GM12891 (cell line): Measurements from ENCODE around the gene MS4A6A.
A peak's percentile ranks its signal among the peaks of the same experiment; 100 is the strongest.
"Not testable (repeated sequence)": the region's sequence is repeated elsewhere in the genome, so short reads cannot be mapped to it uniquely, and the experiment has no call there.

Experiments
- DNase-seq: peaks from one replicate; pipeline ENCODE4 v3.0.0; 2011; ENCODE audit warnings: low spot score; ENCODE audit not compliant: insufficient read length
- FAIRE-seq: peaks from 2 replicates; lab custom pipeline; 2011; peaks lifted over from hg19 to GRCh38; lab: Jason Lieb, UNC
- PAX5 ChIP-seq: IDR thresholded peaks from 2 replicates; pipeline ENCODE4 v1.6.1; 2011; ENCODE audit warnings: low read length, moderate library complexity, mild to moderate bottlenecking; ENCODE audit not compliant: insufficient read depth, severe bottlenecking
- POLR2A ChIP-seq: IDR thresholded peaks from 2 replicates; pipeline ENCODE4 v1.6.1; 2011; ENCODE audit warnings: low read depth, low read length, control low read depth
- POLR2AphosphoS5 ChIP-seq: IDR thresholded peaks from 2 replicates; pipeline ENCODE4 v1.6.1; 2011; ENCODE audit warnings: low read depth, low read length, control low read depth
- POU2F2 ChIP-seq: IDR thresholded peaks from 2 replicates; pipeline ENCODE4 v1.6.1; 2011; ENCODE audit warnings: low read depth, mild to moderate bottlenecking, control low read depth, low read length, moderate library complexity
- SPI1 ChIP-seq: IDR thresholded peaks from 2 replicates; pipeline ENCODE4 v1.6.1; 2011; ENCODE audit warnings: low read depth, low read length, control low read depth
- TAF1 ChIP-seq: IDR thresholded peaks from 2 replicates; pipeline ENCODE4 v1.6.1; 2011; ENCODE audit warnings: low read depth, low read length, control low read depth

MS4A6A gene

DNA sequence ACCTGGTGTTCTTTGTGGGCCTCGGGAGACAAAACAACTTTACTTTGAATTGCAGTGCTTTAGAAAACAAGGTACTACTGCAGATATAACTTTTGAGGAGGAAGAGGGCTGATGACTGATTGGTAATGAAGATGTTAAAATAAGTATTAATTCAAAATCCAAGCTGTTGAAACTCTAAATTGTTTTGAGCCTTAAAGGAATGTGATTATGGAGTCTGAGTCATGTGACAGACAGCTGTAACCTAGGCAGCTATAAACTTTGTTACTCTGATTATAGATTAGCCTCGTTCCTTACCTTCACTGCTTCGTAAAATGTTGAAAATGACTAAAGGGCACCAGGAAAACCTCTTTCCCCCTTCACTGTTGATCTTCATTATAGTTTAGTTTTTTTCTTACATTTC is 51.0 kb downstream of the MS4A6A start:
- TF ChIP-seq POLR2AphosphoS5 (no peak), POU2F2 (no peak), TAF1 (no peak), PAX5 (no peak), SPI1 (no peak), POLR2A (no peak)
- FAIRE-seq (no peak), DNase-seq (no peak)

DNA sequence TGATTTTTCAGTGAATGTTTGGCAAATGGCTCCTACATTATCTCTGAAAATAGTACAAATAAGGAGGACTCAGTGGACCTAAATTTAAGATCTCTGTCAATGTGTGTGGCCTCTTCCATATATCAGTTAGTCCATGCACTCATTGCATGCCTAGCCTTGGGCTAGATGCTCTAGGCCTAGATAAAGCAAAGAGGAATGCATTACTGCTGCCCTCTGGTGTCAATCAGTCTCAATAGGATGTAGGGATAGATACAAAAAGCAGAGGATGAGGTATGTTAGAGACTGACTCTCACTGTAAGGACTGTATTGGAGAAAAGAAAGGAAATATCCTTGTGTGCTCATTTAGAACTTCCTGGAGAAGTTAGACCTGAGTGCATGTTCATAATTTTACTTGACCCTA is 52.4 kb downstream of the MS4A6A start:
- DNase-seq, result no peak
- TF ChIP-seq TAF1 (no peak), POLR2A (no peak), POU2F2 (no peak), PAX5 (no peak), POLR2AphosphoS5 (no peak), SPI1 (no peak)
- FAIRE-seq, result peak; percentile 81

DNA sequence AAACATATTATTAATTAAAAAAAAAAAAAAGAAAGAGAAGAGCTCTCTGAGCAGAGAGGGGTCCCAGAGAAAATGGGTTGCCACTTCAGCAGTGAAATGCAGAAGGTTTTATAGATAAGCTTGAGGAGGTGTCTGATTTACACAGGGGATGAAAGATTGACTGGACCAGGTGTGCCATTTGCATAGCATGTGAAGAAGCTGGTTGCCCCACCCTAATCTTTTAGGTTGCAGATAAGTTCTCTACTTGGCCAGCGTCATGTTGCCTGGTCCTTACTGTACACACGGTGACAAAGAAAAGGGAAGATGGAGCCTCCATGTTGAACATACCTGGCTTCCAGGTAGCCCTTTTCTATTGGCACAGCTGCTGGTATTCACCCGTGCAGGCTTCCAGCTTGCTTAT is 53.0 kb downstream of the MS4A6A start:
- FAIRE-seq, result no peak
- no peak for DNase-seq
- TF ChIP-seq SPI1 (no peak), POU2F2 (no peak), TAF1 (no peak), POLR2A (no peak), POLR2AphosphoS5 (no peak), PAX5 (no peak)

DNA sequence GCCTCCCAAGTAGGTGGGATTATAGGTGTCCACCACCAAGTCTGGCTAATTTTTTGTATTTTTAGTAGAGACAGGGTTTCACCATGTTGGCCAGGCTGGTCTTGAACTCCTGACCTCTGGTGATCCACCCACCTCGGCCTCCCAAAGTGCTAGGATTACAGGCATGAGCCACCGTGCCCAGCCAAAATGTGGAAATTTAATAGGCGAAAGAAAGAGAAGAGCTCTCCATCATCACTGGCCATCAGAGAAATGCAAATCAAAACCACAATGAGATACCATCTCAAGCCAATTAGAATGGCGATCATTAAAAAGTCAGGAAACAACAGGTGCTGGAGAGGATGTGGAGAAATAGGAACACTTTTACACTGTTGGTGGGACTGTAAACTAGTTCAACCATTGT is 54.0 kb downstream of the MS4A6A start:
- FAIRE-seq, DNase-seq: not testable (repeated sequence)

DNA sequence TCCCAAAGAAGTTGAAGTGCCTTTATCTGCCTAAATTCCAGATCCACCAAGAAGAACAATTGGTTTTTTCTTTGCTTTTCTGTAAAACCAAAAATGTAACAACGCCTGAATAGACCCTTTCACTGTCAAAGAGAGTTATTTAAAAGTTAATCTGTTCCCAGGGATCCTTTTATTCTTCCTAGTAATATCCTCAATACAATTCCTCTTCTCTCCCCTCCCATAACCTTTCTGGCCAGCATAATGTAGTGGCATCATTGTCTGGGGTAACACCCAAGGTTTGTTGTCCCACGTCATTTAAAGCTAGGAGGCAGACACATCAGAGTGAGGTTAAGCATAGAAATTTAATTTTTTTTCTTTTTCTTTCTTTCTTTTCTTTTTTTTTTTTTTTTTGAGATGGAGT is 54.5 kb downstream of the MS4A6A start:
- DNase-seq (no peak), FAIRE-seq (no peak)
- TF ChIP-seq PAX5 (no peak), POLR2A (no peak), SPI1 (no peak), POLR2AphosphoS5 (no peak), TAF1 (no peak)

DNA sequence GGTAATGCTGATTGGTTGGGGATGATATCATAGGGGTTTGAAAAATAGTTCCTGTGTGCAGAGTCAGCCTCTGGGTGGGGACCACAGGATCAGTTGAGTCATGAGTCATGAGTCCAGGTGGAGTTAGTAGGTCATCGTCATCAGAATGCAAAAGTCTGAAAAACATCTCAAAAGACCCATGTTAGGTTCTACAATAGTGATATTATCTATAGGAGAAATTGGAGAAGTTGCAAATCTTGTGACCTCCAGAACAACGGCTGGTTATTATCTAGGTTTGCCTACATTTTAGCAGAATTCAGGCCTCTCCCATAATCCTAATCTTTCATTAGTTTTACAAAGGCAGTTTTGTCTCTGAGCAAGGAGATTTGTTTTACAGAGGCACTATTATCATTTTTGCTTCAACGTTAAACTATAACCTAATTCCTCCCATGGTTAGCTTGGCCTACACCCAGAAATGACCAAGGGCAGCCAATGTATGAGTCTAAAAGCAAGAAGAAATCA is 55.5 kb downstream of the MS4A6A start:
- TF ChIP-seq SPI1 (no peak), POLR2AphosphoS5 (no peak), TAF1 (no peak), PAX5 (no peak), POLR2A (no peak)
- no peak for DNase-seq
- FAIRE-seq, result no peak

DNA sequence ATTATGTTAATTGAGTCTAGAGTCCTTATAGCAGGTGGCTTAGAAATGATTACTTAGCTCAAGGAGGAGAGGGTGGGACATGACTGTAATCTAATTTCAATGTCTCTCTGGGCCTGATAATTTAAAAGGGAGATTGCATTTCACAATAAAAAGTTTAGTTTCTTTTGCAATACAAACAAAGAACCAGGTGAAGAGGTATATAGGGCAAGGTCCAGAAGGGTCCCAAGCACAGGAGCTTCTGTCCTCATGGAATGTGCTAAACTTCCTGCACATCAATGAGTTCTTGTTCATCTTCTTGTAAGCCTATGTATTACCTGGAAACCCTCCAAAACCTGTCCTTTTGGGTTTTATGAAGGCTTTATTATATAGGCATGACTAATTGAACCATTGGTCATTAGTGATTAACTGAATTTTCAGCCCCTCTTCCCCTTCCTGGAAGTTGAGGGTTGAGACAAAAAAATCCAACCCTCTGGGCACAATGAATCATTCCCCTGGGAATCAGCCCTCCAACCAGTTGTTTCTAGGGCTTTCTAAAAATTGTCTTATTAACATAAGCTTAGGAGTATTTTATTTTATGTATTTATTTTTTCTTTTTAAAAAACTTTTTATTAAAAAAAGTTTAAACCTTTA is 56.8 kb downstream of the MS4A6A start:
- DNase-seq (no peak), FAIRE-seq (no peak)
- TF ChIP-seq TAF1 (no peak), POU2F2 (no peak), SPI1 (no peak), POLR2AphosphoS5 (no peak), POLR2A (no peak), PAX5 (no peak)

DNA sequence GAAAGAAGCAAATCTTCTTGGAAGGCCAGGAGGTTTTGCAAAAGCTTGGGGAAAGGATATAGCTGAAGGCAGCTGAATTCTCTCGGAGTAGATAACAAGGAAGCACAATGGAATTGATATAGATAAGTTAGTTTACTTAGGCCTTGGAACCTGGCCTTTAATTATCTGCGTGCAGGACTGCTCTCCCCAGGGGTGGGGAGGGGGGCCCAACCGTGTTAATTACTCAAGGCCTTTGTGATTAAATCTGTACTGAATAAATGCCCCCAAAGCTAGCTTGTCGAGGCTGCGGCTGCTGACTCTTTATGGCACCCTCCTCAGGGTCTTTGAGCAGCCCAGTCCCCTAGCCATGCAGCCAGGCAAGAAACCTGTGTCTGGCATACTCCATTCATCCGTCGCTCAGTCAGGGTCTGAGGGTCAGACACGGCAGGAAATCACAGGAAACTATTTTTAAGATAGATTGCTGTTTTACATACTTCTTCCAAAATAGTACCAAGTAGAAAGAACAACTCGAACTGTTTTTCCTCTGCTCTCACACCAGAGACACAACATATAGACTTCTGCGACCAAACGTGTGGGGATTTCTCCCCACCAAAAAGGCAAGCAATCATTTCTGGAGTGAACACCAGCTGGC is 58.0 kb downstream of the MS4A6A start:
- FAIRE-seq, result no peak

More for the DNA sequence above, 58.0 kb downstream of the MS4A6A start:
- no peak for DNase-seq
- TF ChIP-seq TAF1 (no peak), PAX5 (no peak), SPI1 (no peak), POLR2AphosphoS5 (no peak), POU2F2 (no peak), POLR2A (no peak)
